Glutamatergic neuron (in vitro differentiated cells): ENCODE data around the gene LCE1E. TPM values are rescaled to one million over a fixed set of nuclear protein-coding genes. Genes with fewer than 3 reads are reported as not detected.

ENCODE experiments used
- DNase-seq: peaks from one replicate; pipeline ENCODE4 v3.0.0; 2022
- H3K27ac Mint-ChIP-seq: one replicate; pipeline ENCODE4 v1.8.0; 2020; ENCODE audit warnings: mild to moderate bottlenecking, mixed read lengths, inconsistent platforms; ENCODE audit not compliant: unreplicated experiment
- H3K27me3 Mint-ChIP-seq: one replicate; pipeline ENCODE4 v1.8.0; 2020; ENCODE audit warnings: mild to moderate bottlenecking, moderate library complexity, mixed read lengths, inconsistent platforms; ENCODE audit not compliant: unreplicated experiment
- H3K36me3 Mint-ChIP-seq: one replicate; pipeline ENCODE4 v1.8.0; 2020; ENCODE audit warnings: mild to moderate bottlenecking, mixed read lengths, inconsistent platforms; ENCODE audit not compliant: unreplicated experiment
- H3K4me1 Mint-ChIP-seq: one replicate; pipeline ENCODE4 v1.8.0; 2020; ENCODE audit warnings: mild to moderate bottlenecking, low read depth, mixed read lengths, inconsistent platforms; ENCODE audit not compliant: unreplicated experiment
- H3K4me3 Mint-ChIP-seq: one replicate; pipeline ENCODE4 v1.8.0; 2020; ENCODE audit warnings: mild to moderate bottlenecking, mixed read lengths, inconsistent platforms; ENCODE audit not compliant: unreplicated experiment
- H3K9me3 Mint-ChIP-seq: one replicate; pipeline ENCODE4 v1.8.0; 2020; ENCODE audit warnings: mild to moderate bottlenecking, moderate library complexity, mixed read lengths, inconsistent platforms; ENCODE audit not compliant: unreplicated experiment
- CTCF ChIP-seq: fragments of 200-600 bp; sonication (generic); IDR thresholded peaks from one replicate; pipeline ENCODE4 v1.5.0; 2021; ENCODE audit not compliant: partially characterized antibody, unreplicated experiment
- total RNA-seq: library from RNA; stranded (reverse); fragmentation: NEBNext Ultra II Directional; extraction: Animal tissue kit (Norgen Biotek cat#: 25700); gene quantifications from one replicate; pipeline ENCODE4 v1.2.1, GENCODE V29; 2021; ENCODE audit not compliant: unreplicated experiment

Gene LCE1E
- total RNA-seq, 1 donor from 2014 or later, result not detected

DNA sequence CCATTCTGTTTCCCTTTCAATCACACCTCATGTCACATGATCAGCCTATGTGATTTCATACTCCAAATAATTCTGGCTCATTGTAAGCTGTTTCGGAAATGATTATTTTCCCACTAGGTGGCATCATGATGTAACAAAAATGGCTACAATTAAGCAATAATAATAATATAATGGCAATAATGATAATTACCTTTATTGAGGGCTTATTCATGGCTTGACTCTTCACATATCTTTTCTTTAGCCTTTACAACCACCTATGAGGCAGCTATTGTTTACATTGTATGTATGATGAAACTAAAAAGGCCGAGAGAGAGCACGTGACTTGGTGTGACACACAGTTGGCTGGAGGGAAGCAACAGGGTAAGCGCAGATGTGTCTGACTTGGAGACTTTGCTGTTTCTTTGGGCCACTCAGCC is 40.8 kb upstream of the LCE1E start:
- no peak for TF ChIP-seq CTCF
- Mint-ChIP-seq H3K27me3 (peaks cover 3% of the 10 kb centered on the region), H3K27ac (no peak overlapping the region), H3K36me3 (no peaks in the 10 kb centered on the region), H3K9me3 (no peaks in the 10 kb centered on the region), H3K4me1 (no peaks in the 10 kb centered on the region), H3K4me3 (no peak overlapping the region)
- DNase-seq, result no peak

DNA sequence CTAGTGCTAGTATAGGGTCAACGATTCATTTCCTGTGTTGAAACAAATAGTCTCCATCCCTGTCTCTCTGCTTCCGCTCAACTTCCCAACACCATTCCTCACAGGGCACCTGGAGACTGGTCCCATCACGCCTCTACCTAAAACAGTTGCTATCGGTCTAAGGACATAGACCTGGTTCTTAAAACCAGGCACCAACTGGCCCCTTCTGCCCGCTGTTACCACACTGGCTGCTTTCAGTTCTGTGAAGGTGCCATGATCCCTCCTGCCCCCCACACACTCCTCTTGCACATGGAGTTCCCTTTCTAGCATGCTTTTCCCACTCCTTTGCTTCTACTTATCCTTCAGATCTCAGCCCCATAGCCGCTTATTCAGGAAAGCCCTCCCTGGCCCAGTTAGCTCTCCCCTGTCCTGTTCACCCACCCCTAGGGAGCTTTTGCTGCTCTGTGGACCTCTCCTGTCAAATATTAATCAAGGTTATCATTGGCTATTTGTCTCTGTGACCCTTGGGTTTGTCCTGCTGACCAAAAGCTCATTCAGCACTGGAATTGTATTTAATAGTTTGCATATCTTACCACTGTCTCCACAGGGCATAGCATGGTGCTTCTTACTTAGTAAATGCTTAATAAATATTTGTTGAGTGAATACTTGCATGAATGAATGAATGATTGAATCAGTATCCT is 40.2 kb upstream of the LCE1E start:
- Mint-ChIP-seq H3K36me3 (no peaks in the 10 kb centered on the region), H3K9me3 (no peaks in the 10 kb centered on the region), H3K4me1 (no peaks in the 10 kb centered on the region), H3K4me3 (no peak overlapping the region), H3K27ac (no peak overlapping the region), H3K27me3 (peaks cover 3% of the 10 kb centered on the region)
- DNase-seq, result no peak
- no peak for TF ChIP-seq CTCF

GRCh38 chr1:152747831-152748230 is 38.2 kb upstream of the LCE1E start:
- Mint-ChIP-seq H3K36me3 (no peaks in the 10 kb centered on the region), H3K4me1 (no peaks in the 10 kb centered on the region), H3K9me3 (no peaks in the 10 kb centered on the region), H3K27ac (no peak overlapping the region), H3K27me3 (peaks cover 3% of the 10 kb centered on the region), H3K4me3 (no peak overlapping the region)
- TF ChIP-seq CTCF, result no peak
- DNase-seq, result no peak

- DNase-seq, result no peak
- Mint-ChIP-seq H3K27ac (no peak overlapping the region), H3K27me3 (no peaks in the 10 kb centered on the region), H3K36me3 (no peaks in the 10 kb centered on the region), H3K4me3 (no peak overlapping the region), H3K9me3 (no peaks in the 10 kb centered on the region), H3K4me1 (no peaks in the 10 kb centered on the region)
- TF ChIP-seq CTCF, result no peak
Observed at GRCh38 chr1:152752225-152752624, 33.8 kb upstream of the LCE1E start.

DNA sequence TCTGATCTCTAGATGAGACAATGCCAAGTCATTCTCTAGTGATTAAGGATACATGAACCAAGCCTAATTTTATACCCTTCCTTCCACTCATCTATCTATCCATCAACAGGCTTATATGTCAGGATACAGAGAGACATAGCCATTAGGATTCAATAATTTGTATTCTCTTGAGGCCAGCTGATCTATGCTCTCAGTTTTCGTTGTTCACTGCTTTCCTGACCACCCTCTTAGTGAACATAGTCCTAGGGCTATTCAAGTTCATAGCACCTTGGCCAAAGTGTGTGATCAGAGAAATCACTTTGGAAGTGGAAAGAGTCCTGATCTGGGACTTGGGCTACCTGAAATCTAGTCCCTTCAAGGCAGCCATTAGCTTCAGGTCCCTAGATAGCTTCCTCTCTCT is 32.5 kb upstream of the LCE1E start:
- DNase-seq, result no peak
- Mint-ChIP-seq H3K4me3 (no peak overlapping the region), H3K36me3 (no peaks in the 10 kb centered on the region), H3K27me3 (no peaks in the 10 kb centered on the region), H3K9me3 (no peaks in the 10 kb centered on the region), H3K27ac (no peak overlapping the region), H3K4me1 (no peaks in the 10 kb centered on the region)
- no peak for TF ChIP-seq CTCF
